Myocyte (in vitro differentiated cells): ENCODE data around the gene LSM3. TPM values are rescaled to one million over a fixed set of nuclear protein-coding genes. Genes with fewer than 3 reads are reported as not detected.

ENCODE experiments used
- DNase-seq: peaks from one replicate; pipeline ENCODE4 v3.0.0-alpha.2; 2012; ENCODE audit warnings: low read depth
- total RNA-seq: library from RNA; depleted of rRNA; stranded (reverse); fragments of >200 nt; gene quantifications from 2 replicates; pipeline ENCODE4 v1.2.3, GENCODE V29; 2014

Gene LSM3
- total RNA-seq, 1 donor from 2014 or later = 11.4 TPM

DNA sequence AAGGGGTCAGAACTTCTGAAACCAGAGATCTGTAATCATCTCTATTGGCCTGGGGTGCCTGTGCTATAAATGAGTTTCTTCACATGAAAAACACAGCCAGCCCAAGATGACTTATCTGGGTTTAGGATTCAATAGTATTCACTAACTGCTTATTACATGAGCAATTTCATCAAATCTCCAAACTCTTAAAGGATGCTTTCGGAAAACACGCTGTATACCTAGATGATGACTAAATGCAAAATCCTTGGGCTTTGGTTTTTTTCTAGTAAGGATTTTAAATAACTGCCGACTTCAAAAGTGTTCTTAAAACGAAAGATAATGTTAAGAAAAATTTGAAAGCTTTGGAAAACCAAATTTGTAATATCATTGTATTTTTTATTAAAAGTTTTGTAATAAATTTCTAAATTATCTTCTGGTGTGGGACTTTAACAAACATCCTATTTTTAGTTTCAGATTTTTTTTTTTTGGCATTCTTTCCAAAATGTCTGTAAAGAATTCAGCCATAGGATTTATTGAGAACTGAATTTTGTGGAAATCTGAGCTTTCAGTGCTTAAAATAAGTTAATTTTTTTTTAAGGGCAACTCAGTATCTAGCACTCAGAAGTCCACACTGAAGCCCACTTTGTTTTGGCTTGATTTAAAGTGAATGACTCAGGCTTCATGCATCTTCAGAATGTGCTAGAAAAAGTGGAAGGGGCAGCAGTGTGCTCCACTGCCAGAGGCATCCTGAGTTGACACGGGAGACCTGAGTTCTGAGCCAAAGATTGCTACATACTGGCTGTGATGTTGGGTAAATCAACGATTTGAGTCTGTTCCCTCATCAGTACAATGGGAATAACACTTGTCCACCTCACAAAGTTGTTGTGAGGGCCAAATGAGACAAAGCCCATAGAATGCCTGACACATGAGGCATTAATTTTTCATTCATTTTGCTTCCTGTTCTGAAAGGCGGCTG, 35.1 kb upstream of the LSM3 start:
- DNase-seq = peak; percentile 79

DNA sequence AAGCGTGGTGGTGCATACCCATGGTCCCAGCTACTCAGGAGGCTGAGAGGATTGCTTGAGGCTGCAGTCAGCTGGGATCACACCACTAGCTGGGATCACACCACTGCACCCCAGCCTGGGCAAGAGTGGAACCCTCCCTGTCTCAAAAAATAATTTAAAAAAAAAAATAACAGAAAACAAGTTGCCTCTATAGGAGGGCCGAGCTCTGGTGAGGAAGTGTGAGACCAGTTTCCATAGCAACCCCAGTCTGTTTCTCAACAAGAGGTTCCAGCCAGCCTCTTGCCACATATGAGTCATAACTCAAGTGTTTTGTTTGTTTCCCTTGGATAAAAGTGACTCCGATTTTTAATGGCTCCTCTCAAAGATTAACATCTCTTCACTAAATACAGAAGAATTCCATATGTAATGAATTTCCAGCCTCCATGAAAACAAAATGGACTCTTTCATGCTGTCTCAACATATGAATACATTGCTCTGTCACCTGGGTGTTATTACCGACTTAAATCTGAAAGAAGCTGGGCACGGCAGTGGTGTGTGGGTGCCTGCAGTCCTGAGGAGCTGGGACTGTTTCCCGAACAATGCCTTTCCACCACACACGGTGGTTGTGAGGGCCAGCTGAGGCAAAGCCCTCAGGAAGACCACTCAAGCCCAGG, 34.1 kb upstream of the LSM3 start:
- DNase-seq = peak; percentile 95

DNA sequence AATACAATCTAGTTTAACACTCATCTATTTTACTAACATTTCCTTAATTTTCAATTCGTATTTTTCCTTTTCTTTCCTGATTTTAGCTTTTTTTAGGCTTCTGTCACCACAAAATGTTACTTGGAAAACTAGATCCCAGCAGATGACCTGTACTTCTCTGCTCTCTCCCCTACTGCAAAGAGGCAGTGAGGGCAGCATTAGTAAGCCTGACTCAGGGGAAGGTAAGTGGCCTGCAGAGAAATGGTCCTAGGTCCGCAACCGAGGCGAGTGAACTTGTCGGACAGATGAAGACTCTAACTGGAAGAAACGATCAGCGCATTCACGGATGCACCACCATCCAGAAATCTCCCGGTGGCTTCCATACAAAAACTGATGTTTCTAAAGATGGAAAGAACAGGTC, 33.4 kb upstream of the LSM3 start:
- DNase-seq = no peak

DNA sequence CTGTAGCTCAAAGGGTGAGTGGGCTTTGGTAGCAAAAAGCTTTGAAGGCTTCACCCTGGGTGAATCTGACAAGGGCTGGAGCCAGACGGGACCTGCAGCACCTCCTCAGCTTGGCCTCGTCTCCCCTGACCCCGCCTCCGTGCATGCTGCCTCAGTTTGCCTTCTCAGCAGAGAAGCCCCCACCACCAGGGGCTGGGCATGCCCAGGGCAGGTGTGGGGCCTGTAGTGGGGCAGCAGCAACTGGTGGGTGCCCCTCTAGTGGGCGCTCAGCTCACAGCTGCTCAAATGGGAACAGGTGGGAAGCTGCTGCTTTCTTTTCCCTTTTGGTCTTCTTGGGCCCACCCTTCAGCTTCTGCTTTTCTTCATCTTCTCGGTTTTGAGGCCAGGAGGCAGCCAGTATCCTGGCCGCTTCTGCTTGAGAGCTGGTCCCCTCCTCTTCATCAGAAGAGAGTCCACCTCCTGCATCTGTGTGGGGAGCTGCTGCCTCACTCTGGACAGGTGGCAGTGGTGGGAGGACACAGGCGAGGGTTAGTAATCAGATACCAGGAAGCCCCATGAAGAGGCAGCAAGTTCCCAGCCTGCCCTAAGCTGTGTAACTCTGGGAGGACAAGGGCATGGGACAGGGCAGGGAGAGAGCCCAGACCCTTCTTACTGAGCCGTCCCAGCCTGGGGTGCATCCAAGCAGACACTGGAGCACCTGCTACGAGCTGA, 32.8 kb upstream of the LSM3 start:
- DNase-seq = no peak

DNA sequence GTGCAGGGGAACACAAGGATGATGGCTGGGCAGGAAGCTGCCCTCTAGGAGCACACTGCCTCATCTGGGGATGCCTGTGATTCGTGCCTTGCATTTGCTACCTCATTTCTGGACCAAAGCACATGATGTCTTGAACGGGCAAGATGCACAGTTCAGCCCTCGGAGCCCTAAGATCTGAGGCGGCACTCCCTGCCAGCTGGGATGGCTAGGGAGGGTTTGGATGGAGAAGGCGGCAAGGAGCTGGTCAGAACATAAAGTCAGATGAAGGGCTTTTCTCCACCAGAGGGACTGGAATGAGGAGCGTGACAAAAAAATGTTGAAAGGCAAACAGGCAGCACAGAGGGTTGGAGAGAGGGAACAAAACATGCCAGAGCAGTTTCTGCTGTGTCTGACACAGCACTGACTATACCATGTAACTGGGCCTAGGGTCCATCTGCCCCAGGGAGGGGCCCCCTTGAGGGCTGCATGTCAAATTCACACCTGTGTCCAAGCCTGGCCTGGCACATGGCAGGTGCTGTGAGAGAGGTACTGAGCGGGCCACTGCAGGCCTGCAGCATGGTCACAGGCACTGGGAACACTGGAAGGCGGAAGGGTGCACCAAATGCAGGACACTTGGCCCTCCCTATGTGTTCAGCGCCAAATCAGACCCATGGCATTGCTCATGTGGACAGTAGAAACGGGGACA, 32.1 kb upstream of the LSM3 start:
- no peak for DNase-seq

DNA sequence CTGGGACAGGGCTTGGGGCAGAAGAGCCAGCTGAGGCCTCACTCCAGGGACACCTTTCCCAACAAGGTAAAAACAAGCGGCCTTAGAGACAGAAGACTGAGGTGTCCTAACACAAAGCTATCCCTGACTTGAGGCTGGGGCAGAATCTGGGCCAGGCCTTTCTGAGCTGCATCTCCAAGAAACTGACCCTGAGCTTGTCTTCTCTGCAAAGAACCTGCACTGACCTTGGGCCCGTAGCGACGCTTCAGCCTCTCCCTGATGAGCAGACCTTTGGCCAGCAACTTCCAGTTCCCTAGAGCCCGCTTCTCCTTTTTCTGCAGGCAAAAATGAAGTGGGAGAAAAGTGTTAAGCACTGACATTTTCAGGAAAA, 31.6 kb upstream of the LSM3 start:
- DNase-seq = no peak

DNA sequence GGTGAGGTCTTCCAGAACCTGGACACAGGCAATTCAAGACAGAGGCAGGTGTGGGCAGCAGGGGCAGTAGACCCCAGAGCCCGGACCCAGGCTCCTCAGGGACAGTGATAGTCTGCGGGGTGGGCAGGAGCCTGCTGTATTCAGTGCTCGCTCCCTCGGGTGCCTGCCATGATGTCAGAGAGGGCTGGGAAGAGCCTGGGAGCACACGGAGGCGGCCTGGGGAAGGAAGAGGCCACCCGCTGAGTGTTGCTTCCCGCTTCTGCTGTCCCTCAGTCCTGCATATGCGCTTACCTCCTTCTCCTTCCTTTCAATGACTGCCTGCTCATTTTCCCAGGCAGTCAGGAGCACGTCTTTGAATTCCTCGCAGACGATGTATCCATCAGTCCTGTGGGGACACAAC, 31.0 kb upstream of the LSM3 start:
- DNase-seq = no peak

DNA sequence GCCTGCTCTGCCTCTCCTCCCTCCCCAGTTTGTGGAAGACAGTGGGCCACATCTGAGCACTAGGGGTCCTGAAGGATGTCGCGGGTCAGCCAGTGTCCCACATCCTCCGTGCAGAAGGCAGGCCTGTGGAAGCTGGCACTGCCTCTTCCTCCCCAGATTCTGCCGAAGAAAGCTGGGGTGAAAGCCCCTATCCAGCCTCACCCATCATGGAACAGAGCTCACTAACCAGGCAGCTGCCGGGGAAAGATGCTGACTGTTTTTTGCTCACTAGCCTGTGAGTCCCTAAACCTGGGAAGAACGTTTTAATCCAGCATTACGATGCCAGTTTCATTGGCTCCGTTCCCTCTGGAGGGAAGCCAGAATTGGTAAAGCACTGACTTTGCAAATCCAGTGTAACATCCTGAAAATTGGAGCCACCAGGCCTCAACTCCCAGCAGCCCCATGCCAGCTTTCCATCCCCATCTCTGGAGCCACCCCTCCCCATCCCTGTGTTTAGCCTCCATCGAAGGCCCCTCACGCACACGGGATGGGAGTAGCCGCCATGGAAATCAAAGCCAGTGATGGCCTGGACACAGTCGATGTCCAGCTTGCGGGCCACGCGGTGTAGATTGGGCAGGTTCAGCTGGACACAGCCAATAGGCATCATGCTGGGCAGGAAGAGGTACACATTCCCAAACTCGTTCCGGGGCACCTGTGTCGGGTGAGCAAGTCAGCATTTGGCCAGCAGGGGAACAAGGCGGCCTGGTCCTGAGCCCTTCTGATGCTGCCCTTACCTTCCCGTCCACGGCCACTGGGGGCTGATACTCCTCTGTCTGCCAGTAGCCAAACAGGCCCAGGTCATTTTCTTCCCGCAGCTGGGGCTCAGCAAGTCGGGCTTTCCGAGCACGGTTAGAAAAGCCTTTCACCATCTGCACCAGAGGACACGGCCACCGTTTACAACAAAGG, 30.3 kb upstream of the LSM3 start:
- DNase-seq = no peak

DNA sequence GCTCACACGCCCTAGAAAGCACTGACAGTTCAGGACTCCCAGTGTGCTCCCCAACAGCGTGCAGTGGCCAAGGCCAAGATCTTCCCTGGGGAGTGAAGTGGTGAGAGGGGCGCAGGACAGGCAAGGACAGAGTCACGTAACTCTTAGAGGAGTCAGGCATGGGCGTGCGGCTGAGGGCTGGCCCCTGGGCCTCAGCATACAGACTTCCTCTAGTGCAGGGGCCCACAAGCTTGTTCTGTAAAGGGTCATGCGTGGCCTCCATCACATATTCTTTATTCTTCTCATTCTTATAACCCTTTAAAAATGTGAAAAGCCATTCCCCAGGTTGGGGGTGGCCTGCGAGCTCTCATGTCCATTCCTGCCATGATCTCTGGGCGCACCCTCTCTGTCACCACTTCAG, 28.5 kb upstream of the LSM3 start:
- no peak for DNase-seq

DNA sequence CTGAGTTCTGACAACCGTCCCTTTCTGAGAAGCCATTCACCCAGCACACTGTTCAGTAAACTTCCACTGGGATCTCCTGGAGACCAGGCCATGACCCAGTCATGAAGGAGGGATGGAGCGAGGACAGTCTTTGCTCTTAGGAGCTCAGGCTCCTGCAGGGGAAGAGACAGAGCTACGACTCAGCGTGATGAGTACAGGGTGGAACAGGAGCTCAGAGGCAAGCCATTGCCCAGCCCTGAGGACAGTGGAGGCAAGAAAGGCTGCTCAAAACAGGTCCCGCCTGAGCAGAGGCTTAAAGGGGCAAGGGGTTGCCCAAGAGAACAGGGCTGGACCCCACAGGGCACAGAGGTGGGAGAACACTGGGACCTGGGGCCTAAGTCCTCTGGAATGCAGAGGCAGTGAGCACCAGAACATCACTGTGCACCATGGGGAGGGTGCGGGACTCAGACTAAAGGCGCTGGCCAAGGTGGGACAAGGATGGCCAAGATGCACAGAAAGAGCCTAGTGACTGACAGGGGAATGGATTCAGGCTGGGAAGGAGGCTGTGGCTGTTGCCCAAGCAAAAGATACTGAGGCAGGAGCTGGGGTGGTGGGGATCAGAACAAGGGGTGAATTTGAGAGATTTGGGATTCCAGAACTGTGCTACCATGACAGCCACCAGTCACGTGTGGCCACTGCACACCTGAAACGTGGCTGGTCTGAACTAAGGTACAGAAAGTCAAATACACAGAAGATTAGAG, 28.0 kb upstream of the LSM3 start:
- DNase-seq = no peak

DNA sequence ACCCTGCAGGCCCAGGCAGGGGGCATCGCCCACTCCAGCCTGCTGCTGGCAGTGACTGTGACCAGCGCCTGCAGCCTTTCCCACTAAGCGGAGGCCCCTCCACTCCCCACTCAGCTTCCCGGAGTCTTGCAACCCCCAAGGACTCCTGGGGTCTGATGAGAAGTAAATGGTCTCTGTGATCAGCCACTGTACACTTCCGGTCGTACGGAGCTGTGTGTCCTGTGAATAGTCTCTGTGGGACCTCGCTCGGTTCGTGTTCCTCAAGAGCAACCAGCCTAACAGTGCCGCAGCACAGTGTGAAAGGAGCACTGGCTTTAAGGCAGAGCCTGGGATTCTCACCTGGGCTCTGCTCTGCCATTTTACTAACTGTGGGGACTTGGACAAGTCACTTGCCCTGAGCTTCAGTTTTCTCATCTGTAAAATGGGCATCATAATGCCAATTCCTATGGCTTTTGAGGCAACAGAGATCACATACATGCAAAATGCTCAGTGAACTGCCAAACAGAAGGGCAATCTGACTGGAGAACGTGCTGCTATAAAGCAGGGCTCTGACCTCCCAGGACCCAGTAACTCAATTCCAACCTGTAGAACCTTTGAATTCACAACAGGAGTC, 27.0 kb upstream of the LSM3 start:
- DNase-seq = no peak

DNA sequence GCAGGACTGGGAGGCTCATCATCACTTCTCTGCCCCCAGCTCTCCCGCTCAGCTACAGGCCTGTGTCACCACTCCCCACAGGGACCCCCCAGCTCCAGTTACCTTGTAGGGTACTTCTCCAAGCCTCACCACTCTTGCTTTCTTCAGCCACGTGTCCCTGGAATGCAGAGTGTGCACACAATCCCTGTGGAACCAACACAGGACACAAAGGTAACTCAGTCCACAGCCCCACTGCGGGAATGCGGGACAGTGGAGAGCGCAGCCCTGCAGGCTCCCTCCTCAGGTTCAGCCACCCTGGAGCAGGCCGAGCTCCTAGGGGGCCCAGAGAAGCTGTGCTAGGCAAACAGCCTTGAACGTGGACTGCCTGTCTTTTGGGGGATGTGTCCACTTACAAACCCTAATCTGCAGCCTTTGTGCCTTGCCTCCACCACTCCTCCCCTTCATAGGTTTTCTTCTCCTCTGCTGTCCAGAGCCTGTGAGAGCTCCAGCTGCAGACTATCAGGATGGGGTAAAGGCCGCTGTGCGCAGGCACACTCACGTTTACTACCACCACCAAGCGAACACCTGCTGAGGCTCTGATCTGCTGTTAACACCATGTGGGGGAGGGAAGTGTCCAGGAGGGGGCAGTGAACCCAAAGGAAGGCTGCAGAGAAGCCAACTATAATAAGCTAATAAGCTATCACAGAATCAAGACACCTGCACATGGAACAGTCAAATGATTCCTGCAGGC, 26.2 kb upstream of the LSM3 start:
- DNase-seq = no peak

DNA sequence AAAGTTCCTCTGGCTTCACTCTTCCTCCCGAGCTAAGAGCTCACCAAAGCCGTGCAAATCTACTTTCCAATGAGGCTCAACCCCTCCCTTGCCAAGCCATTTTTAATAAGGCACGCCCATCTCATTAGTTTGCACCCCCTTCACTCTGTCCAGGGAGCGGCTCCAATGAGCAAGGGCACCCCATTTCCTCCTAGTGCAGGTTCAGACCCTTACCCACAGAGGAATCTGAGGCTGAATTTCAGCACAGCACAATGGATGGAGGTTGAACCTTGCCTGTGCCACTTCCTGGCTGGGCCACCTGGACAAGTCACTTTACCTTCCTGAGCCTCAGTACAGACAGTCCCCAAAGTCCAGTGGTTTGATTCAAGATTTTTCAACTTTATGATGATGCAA, 25.7 kb upstream of the LSM3 start:
- no peak for DNase-seq

DNA sequence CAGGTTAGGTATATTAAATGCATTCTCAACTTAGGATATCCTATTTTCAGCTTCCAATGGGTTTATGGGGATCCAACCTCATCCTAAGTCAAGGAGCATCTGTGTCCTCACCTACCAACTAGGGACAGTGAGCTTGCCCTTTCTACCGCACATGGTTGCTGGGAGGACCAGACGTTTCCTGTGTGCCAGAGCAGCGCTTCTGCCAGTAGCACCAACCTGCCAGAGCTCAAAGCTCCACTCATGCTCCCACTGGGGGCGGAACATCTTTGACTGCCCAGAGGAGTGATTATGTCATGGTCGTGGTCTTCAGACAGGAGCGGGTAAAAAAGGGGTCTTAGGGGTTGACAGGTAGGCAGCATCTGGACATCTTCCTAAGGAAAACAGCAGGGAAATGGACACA, 25.0 kb upstream of the LSM3 start:
- DNase-seq = no peak

DNA sequence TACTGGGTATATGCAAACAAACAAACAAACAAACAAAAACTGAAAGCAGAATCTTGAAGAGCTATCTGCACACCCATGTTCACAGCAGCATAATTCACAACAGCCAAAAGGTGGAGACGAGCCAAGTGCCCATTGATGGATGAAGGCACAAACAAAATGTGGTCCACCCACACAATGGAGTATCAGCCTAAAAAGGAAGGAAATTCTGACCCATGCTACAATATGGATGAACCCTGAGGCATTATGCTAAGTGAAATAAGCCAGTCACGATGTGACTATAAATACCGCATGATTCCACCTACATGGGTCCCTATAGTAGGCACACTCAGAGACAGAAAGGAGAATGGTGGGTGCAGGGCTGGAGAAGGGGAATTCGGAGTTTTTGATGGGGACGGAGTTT, 24.3 kb upstream of the LSM3 start:
- DNase-seq = no peak

DNA sequence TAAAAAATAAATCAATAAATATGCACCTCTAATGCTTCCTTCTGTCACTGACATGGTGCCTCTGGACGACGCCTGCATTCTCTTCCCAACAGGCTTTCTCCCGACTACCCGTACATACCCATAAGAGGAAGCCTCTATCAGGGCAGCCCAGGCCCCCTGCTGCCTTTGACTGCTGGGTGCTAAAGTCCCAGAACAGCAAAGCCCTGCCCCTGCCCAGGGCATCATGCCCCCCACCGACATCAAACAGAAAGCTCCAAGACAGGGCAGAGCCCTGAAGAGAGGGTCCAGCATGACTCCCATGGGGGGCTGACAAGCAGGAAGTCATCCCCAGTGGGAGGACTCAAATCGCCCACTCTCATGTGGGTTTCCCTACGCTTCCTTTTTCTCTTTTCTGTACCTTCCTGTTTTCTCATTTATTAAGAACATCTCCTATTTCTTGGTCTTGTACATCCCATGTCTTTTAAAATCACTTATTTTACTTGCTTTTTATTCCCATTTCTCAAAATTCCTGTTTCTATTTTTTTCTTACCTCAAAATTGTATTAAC, 23.6 kb upstream of the LSM3 start:
- no peak for DNase-seq

DNA sequence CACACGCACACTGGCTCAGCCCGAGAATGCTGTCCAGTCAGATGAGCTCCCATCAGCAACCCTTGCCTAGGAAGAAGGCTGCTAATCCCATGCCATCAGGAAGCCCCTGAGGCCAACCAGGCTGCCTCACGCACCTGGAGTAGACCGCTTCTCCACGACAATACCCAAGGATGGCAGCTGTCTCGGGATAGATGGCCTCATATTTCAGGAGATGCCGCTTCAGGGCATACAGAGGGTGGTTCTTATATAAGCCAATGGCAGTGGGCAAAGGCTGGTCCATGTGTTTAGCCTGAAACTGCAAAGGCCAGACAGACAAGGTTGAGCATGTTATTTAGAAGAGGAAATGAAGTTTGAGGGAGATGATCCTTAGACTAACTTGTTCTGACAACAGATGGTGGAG, 22.4 kb upstream of the LSM3 start:
- DNase-seq = no peak

DNA sequence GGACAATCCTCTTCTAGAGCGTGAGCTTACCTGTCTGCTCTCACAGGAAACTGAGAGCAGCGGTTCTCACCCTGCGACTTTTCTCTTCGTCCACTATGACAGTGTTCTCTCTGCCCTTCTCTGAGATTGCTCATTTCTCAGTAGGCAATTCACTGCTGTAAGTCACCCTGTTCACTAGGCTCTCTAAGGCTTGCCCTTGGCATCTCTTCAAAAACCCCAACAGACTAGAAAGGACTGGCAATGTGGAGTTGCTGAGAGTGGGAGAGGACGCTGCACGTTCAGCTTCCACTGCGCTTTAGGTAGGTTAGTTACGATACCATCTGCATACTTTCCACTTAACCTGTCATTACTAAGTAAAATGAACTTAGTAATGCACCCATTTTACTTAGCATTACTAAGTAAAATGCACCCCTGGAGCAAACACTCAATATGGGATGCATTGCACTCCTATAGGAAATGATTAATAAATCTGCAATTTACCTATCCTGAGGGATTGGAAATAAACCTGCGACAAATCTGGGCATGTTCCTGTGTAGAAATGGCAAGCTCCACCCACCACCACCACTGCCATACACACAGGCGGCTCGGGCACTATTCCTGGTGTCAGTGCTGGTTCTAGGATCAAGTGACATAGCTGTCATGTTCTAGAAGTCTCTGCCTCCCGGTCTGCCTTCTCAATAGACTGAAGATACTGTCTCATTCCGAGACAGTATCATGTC, 21.6 kb upstream of the LSM3 start:
- DNase-seq = no peak
